HG02970 (cell line): ENCODE data around the gene TIRAP.

Experiments
- ATAC-seq: cut with Tn5 transposase; IDR thresholded peaks from one replicate; pipeline ENCODE4 v1.9.1; 2021; ENCODE audit warnings: mild to moderate bottlenecking, moderate library complexity, moderate number of reproducible peaks; ENCODE audit not compliant: unreplicated experiment, low FRiP score

Gene TIRAP

DNA sequence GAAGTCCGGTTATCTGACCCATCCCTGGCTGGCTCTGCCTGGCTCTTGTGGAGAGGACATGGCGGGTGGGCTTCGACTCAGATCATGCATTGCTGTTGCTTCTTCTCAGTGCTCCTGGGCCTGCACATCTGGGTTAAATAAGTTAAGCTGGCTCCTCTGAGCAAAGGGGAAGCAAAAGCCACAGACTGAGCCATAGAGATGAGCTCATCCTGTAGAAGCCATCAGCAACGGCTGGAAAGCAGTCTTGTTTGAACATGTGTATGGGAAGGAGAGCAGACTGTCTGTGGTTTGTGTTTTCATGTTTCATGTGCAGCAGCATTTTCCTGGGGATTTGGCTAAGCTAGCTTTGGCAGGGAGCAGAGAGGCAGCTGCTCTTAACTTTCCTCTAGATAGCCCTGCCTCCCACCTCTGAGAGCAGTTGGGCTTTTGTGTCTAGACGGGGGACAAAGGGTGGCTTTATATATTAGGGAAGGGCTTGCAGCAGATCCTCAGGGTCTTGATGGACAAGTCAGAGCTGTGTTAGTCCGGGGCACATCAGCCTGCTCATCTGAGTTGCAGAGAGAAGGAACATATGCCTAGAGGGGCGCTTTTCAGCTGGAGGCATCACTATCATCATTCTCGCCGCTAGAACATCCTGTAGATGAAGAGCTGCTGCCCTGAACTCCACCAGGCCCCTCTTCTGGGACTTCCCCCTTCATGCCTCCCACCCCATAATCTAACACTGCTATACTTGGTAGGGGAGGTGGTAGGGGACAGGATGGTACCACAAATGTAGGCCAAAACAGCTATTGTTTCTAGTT is 35.9 kb downstream of the TIRAP start:
- ATAC-seq = no peak

DNA sequence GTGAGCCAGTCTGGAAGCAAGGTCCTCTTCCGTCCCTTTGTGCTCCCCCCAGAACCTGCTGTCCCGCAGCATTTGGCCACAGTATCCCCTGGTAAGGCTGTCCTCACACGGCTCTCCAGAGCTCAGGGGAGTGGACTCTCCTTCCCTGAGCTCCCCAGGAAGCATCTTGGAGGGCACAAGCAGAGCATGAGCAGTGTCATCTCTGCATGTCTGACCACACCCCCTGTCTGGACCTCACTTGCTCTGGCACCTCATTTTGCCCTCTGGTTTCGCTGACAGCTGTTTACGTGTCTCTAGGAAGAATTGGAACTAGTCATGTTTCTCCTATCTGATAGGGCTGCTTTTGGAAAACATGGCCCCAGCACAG is 36.5 kb downstream of the TIRAP start:
- ATAC-seq = no peak

DNA sequence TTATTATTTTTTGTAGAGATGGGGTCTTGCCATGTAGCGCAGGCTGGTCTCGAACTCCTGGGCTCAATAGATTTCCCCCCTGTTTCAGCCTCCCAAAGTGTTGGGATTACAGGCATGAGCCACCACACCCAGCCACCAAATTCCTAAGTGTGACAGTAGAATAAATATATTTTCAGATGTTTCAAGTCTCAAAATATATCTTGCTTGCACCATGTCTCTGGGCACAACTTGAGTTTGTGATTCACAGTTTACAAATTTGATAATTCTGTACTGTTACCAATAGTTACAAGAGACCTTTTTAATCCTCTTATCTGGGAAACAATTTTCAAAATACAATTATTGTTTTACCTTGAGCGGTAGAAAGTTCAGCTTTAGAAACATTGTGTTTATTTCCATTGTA is 40.1 kb downstream of the TIRAP start:
- no peak for ATAC-seq

DNA sequence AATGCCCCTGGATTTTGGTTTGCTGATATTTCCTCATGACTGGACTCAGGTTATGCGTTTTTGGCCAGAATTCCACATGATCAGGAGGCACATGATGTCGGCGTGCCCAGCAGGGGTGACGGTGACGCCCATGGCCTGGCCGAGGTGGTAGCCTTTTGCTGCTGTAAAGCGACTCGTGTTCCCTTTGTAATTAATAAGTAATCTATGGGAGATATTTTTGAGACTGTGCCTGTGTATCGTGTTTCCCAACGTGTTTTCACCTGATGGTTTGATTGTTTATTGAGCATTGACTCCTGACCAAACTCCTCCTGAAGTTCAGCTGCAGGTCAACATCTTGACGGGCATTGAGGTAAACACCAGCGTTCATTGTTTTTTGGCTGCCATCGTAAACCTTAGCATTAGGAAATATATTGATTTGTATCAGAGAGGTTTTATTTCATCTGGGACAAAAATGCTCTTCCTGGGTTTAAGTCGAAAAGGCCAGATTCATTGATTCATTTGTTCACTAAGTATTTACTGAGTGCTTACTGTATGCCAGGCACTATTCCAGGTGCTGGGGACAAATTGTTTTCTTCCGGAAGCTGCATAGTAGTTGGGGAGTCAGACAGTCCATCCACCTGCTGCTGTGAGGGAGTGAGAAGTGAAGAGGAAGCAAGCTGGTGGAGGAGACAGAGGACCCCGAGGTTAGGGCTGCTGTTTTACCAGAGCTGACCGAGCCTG is 44.5 kb downstream of the TIRAP start:
- no peak for ATAC-seq

DNA sequence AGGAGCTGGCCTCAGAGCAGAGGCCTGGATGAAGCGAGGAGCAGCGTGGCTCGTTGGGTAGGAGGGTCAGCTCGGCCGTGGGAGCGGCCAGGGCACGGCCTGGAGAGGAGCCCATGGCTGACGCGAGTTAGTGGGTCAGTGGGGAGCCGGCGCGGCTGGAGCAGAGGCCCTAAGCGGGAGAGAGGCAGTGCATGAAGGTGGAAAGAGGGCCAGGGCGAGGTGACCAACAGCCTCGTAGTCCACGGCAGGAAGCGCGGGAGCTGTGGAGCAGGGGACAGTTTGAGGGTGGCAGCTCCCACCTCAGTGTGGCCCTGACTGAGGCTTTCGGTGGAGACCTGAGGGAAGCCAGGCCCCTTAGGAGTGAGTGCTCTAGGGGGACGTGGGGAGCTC is 45.1 kb downstream of the TIRAP start:
- no peak for ATAC-seq

DNA sequence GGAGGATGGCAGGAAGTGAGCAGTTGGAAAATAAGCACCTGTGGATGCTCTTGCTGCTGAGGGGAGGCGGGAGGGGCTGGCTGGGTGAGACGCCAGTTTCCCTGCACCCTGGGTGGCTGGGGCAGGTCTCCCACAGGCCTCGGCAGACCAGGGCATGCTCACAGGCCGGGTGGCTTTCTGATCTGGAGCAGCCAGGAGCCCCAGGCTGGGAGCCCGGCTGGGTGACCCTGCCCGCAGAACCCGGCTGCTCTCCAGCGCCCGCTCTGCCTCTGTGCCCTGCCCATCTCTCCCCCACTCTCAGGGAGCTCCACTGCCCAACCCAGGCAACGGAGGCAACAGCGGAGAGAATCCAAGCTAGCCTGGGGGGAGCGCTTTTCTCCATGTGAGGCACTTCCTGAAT is 45.6 kb downstream of the TIRAP start:
- ATAC-seq = no peak

DNA sequence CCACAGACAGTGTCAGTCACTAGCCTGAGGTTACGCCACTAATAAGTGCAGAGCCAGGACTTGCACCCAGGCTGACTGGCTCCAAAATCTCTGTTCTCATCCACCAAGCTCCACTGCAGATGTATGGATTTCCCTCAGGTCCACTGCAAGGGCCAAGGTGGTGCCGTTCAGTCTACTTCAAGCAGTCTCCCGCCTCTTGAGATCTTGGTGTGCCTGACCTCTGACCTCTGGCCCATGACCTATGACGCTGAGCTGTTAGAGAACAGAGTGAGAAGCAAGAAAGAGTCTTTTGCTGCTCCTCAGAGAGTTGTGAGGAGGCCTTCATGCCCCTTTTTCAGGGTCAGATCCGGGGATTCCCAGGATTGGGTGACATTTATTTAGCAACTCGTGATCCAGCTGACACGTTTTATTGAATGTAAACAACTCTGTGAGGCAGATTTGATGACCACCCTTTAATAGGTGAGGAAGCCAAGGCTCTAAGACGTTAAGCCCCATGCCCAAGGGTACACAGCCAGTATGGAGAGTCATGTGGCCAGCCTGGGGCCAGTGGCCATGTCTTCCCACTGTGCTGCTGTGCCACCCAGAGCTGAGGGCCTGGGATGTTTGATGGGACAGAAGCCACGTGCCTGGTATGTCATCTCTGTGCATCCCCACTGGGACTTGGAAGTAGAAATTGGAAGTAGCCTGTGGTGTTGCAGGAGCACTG is 46.2 kb downstream of the TIRAP start:
- ATAC-seq = no peak

DNA sequence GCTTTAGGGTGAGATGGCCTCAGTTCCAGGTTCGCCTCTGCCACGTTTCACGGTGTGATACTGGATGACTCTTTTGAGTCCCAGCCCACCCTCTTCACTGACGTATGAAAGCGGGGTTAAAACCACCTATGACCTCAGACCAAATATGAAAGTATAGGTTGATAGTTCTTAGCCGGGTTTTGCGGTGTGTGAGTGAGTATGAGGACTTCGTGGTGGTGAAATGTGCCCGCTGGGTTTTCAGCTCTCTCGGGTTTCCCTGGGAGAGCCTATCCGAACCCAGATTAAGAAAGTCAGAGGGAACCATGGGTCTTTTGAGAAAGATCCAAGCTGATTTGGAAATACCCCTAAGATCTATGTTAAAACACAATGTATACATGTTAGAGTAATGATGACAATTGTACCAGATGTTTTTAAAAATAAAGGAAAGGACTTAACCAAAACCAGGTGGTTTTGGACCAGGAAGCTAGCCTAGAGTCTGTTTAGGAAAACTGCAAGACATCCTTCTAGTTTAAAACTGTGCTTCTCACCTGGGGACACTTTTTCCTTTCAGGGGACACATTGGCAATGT is 46.8 kb downstream of the TIRAP start:
- ATAC-seq = no peak

DNA sequence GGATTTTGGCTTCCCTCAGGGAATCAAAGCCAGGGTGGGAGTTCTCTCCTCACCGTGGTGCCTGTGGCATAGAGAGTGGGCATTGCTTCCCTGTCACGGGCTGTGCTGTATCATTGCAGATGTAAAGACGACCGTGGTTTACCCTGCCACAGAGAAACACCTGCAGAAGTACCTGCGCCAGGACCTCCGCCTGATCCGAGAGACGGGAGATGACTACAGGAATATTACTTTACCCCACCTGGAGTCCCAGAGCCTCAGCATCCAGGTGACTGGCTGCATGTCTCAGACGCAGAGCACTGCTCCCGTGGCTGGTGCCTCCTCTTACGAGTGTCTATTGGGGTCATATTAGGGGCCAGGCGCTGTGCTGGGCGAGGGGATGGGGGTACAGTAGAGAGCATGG is 48.4 kb downstream of the TIRAP start:
- ATAC-seq = no peak

DNA sequence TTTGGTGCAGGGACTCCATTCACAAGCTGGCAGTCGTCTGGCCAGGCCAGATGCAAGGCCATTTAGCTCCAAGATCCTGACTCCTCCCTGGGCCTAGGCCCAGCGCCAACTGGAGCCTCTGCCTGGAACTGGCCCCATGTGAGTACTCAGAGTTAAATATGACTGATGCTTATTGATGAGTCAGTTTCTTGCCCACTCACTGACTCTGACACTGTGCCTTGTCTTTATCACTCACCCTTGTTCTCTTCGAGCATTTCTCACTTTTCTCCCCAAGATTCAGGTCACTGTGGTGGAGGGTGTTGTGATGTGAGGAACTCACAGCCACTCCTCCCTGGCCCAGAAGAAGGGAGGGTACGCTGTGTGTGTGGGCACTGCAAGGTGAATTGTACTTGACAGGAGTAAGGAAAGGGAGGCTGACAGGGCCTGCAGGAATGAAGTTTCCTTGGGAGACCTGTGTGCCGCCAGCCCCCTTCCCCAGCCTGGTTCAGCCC is 49.4 kb downstream of the TIRAP start:
- no peak for ATAC-seq

DNA sequence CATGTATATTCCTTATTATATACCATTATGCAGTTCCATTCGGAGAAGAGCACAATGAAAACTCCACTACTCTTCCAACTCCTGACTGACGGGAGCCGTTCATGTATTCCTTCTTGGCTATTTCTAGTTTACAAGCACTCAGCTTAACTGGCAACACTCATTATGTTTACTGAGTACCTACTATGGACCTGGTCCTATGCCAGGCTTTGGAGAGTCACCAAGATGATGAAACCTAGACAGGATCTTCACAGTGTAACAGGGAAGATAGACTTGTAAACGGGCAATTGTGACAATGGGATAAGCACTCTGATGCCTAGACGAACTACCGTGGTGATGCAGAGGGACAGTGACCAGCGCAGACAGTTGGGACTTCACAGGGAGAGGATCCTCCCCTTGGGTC is 50.2 kb downstream of the TIRAP start:
- ATAC-seq = no peak

DNA sequence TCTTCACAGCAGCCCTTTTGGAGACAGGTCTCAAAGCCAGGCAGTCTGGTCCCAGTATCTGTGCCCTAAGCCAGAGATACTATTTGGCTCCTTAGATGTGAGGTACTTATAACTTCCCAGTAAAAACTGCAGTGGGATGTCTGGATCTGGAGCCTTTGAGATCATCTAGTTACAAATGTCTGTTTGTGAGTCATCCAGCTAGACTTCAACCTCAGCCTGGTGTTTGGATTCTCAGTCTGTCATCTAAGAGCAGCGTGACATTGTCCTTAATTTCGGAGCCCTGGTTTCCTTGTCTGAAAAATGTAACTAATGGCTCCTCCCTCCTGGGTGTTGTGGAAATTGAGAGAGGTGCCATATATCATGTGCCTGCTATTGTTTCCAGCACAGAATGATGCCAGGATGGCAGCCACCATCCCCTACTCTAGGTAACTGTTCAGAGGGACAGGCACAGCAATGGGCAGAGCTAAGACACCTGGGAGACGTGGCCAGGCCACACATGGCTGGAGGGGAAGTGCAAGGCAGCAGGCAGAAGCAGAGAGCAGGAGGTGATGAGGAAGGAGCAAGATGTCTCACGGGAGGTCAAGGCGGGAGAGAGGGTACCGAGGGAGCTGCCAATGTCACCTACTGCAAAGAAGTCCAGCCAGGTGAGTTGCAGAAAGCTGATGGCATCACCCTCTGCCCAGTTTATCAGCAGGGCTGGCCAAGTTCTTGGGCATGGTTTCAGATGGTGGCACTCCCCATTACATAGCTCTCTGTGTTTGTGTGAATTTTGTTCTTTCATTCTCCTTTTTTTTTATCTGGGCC is 52.0 kb downstream of the TIRAP start:
- no peak for ATAC-seq

DNA sequence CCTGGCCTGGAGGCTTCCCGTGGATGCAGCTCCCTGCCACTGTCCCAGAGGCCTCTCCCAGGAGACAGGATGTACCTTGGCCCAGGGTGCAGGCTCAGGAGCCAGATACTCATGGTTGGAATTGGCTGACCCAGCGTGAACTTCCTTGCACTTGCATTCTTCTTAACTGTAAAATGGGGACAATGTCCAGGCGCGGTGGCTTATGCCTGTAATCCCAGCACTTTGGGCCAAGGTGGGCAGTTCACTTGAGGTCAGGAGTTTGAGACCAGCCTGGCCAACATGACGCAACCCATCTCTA is 52.5 kb downstream of the TIRAP start:
- no peak for ATAC-seq

DNA sequence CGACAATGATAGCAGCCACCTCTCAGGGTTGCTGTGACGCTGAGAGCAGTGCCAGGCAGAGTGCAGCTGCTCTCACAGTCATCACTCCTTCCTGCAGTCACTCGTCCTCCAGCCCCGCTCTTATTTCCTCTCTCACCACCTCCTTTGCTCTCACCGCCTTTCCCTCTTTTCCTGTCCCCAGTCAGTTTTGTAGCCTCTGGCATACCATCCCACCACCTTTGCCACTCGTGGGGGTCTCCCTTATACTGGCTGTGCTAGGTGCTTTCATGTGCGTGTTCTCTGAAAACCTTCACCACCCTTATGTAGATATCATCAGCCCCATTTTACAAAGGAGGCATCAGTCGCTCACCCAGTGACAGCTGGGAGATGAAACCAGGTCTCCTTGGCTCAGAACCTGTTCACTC is 53.2 kb downstream of the TIRAP start:
- ATAC-seq = no peak

DNA sequence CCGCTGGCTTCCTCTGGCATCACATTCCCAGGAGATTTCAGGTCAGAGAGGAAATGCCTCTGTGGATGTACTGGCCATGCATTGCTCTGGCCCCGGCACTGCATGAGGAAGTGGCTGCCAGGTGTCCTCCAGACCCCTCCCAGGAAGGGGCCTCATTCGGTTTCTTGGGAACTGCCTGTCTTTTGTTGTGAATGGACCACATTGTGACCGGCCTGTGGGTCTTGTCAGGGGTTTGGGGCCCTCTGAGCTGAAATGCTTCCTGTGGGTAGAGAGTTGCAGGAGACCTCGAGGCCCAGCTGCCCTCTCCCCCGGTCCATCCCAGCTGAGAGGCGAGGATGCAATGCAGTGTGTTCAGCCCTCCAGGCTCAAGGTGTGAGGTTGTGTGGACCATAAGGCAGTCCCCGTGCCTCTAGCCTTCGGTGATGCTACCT is 53.8 kb downstream of the TIRAP start:
- no peak for ATAC-seq

DNA sequence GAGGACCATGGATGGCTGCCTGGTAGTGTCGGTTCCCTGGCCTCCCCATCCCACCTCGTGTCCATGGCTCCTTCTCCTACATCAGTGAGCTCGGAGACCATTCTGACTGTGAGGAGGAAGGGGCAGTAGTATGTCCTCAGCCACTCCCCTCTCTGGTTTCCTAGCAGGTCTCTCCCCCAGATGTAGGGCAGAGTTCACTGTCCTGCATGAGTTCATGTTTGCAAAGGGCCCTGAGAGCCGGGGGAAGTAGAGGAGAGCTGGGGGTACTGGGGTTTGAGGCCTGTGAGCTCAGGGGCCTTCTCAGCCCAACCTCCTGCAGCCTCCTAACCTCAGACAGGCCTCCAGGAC is 54.2 kb downstream of the TIRAP start:
- no peak for ATAC-seq

DNA sequence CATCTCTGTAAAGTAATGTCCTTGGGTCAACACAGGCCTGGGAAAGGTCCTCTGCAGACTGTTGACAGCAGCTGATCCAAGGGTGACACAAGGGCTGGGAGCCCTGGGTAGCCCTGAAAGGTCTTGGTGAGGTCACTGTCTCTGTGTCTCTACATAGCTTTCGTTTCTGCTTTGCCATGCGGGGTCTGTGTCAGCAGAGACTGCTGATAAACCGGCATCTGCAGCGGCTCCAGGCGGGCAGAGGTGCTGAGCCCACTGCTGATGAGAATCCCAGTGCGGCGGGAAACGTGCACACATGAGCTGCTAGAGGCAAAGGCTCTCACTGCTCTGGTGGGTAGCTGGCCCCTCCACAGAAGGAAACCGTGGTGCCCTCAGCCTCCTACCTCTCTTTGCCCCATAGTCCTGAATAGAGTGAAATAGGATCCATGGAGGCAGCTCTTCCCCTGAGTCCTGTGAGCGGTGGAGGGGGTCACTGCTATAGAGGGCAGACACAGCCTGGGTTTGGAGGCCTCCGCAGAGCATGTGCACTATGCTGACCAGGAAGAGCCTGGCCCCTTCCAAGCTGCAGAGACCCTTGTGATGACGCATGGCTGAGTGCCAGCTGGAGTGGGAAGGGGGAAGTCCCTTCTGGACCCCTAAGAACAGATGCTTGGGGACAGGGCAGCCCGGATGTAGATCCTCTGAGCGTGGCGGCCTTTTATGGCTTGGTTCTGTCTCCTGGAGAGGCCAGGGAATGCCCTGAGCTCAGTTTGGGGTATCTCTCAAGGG is 54.8 kb downstream of the TIRAP start:
- ATAC-seq = no peak

DNA sequence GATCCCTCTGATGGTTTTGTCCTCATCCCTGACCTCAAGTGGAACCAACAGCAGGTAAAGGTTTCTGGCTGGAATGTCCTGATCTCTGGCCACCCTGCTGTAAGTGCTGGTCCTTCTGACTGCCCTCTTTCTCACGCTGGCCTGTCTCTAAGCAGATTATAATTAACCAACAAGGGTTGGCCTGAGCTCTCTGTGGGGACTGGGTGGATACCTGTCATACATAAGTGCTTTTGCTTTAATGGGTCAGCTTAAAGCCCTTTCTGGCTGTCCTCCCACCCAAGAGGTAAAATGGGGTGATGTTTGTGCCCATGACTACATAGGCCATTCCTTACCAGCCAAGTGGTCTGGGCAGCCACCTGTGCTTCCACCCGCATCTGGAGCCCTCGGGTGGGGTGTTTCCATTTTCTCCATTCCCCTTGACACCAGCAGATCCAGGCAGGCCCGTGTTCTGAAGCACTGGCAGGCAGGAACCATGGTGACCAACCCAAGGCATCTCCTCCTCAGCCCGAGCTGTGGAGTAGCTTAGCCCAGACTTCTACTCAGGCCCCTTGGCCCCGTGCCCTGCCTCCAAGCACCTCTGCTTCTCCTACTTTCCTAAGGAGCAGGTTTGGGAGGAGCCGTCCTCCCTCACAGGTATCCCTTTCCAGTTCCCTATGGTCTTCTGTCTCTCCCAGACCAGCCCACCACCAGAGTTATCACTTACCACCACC is 55.6 kb downstream of the TIRAP start:
- ATAC-seq = no peak
